ENCODE results near the gene MGMT.

The MGMT gene

GRCh38 chr10:129621693-129622092 is 154.7 kb downstream of the MGMT start:
- TF ChIP-seq ZFX (IDR thresholded peaks at IDR 0.05; ENCODE audit: borderline replicate concordance) (no peak), CTCF (IDR thresholded peaks at IDR 0.05) (no peak)

GRCh38 chr10:129622291-129622690 is 155.2 kb downstream of the MGMT start:
- H3K27ac ChIP-seq: no peak overlapping the region
- no peak for TF ChIP-seq ZFX (IDR thresholded peaks at IDR 0.05; ENCODE audit: borderline replicate concordance)
- no peak for TF ChIP-seq CTCF (IDR thresholded peaks at IDR 0.05)

More at GRCh38 chr10:129621693-129622092, 154.7 kb downstream of the MGMT start:
- H3K27ac ChIP-seq: no peak overlapping the region

- H3K27ac ChIP-seq: no peak overlapping the region
- TF ChIP-seq ZFX (IDR thresholded peaks at IDR 0.05; ENCODE audit: borderline replicate concordance): no peak
- no peak for TF ChIP-seq CTCF (IDR thresholded peaks at IDR 0.05)
Observed at GRCh38 chr10:129622736-129623135, 155.7 kb downstream of the MGMT start.

- no peak for TF ChIP-seq CTCF (IDR thresholded peaks at IDR 0.05)
- TF ChIP-seq ZFX (IDR thresholded peaks at IDR 0.05; ENCODE audit: borderline replicate concordance): no peak
- H3K27ac ChIP-seq: no peak overlapping the region
Observed at GRCh38 chr10:129624526-129624925, 157.5 kb downstream of the MGMT start.

- H3K27ac ChIP-seq: no peak overlapping the region
- no peak for TF ChIP-seq ZFX (IDR thresholded peaks at IDR 0.05; ENCODE audit: borderline replicate concordance)
- TF ChIP-seq CTCF (IDR thresholded peaks at IDR 0.05): no peak
Observed at GRCh38 chr10:129626309-129626708, 159.3 kb downstream of the MGMT start.

- H3K27ac ChIP-seq: no peak overlapping the region
Observed at GRCh38 chr10:129626796-129627435, 159.9 kb downstream of the MGMT start.

GRCh38 chr10:129627442-129627841 is 160.4 kb downstream of the MGMT start:
- TF ChIP-seq CTCF (IDR thresholded peaks at IDR 0.05) (no peak), ZFX (IDR thresholded peaks at IDR 0.05; ENCODE audit: borderline replicate concordance) (no peak)
- no peak overlapping the region for H3K27ac ChIP-seq

More at GRCh38 chr10:129626796-129627435, 159.9 kb downstream of the MGMT start:
- TF ChIP-seq ZFX (IDR thresholded peaks at IDR 0.05; ENCODE audit: borderline replicate concordance): no peak

GRCh38 chr10:129628823-129629222 is 161.8 kb downstream of the MGMT start:
- H3K27ac ChIP-seq: no peak overlapping the region

More at GRCh38 chr10:129628823-129629222, 161.8 kb downstream of the MGMT start:
- TF ChIP-seq CTCF (IDR thresholded peaks at IDR 0.05) (no peak), ZFX (IDR thresholded peaks at IDR 0.05; ENCODE audit: borderline replicate concordance) (no peak)

All from 22Rv1 (cell line).